ENCODE results near the gene KRTAP17-1.

Gene KRTAP17-1

GRCh38 chr17:41324180-41325075 lies 8.9 kb upstream of the KRTAP17-1 start:
- no peak overlapping the region for H3K9ac ChIP-seq (ENCODE audit: low read depth in 1 of 2, low read length in 2 of 2)
- H3K27ac ChIP-seq (ENCODE audit: low read depth in 2 of 2, low read length in 2 of 2): no peak overlapping the region
- no peaks in the 10 kb centered on the region for H3K27me3 ChIP-seq (ENCODE audit: control insufficient read depth in 2 of 2, insufficient read depth in 2 of 2, low read length in 2 of 2)

GRCh38 chr17:41322903-41323895 lies 7.7 kb upstream of the KRTAP17-1 start:
- no peaks in the 10 kb centered on the region for H3K4me1 ChIP-seq (ENCODE audit: control insufficient read depth in 2 of 2, insufficient read depth in 2 of 2, low read length in 2 of 2)
- H3K9me3 ChIP-seq (ENCODE audit: control insufficient read depth in 2 of 2, low read length in 2 of 2): no peaks in the 10 kb centered on the region
- H3K27ac ChIP-seq (ENCODE audit: low read depth in 2 of 2, low read length in 2 of 2): no peak overlapping the region
- H3K27me3 ChIP-seq (ENCODE audit: control insufficient read depth in 2 of 2, insufficient read depth in 2 of 2, low read length in 2 of 2): no peaks in the 10 kb centered on the region
- H3K36me3 ChIP-seq (ENCODE audit: control insufficient read depth in 2 of 2, insufficient read depth in 2 of 2, low read length in 2 of 2): no peaks in the 10 kb centered on the region
- H3K4me3 ChIP-seq (ENCODE audit: low read length in 2 of 2): no peak overlapping the region
- no peak overlapping the region for H3K9ac ChIP-seq (ENCODE audit: low read depth in 1 of 2, low read length in 2 of 2)

More at GRCh38 chr17:41324180-41325075, 8.9 kb upstream of the KRTAP17-1 start:
- Histone ChIP-seq H3K4me3 (ENCODE audit: low read length in 2 of 2) (no peak overlapping the region), H3K4me1 (ENCODE audit: control insufficient read depth in 2 of 2, insufficient read depth in 2 of 2, low read length in 2 of 2) (no peaks in the 10 kb centered on the region), H3K36me3 (ENCODE audit: control insufficient read depth in 2 of 2, insufficient read depth in 2 of 2, low read length in 2 of 2) (no peaks in the 10 kb centered on the region), H3K9me3 (ENCODE audit: control insufficient read depth in 2 of 2, low read length in 2 of 2) (no peaks in the 10 kb centered on the region)

- no peak overlapping the region for H3K4me3 ChIP-seq (ENCODE audit: low read length in 2 of 2)
- no peak overlapping the region for H3K9ac ChIP-seq (ENCODE audit: low read depth in 1 of 2, low read length in 2 of 2)
- H3K36me3 ChIP-seq (ENCODE audit: control insufficient read depth in 2 of 2, insufficient read depth in 2 of 2, low read length in 2 of 2): no peaks in the 10 kb centered on the region
- no peak overlapping the region for H3K27ac ChIP-seq (ENCODE audit: low read depth in 2 of 2, low read length in 2 of 2)
- no peaks in the 10 kb centered on the region for H3K27me3 ChIP-seq (ENCODE audit: control insufficient read depth in 2 of 2, insufficient read depth in 2 of 2, low read length in 2 of 2)
- no peaks in the 10 kb centered on the region for H3K9me3 ChIP-seq (ENCODE audit: control insufficient read depth in 2 of 2, low read length in 2 of 2)
- no peaks in the 10 kb centered on the region for H3K4me1 ChIP-seq (ENCODE audit: control insufficient read depth in 2 of 2, insufficient read depth in 2 of 2, low read length in 2 of 2)
Measured at GRCh38 chr17:41322094-41322902, 6.8 kb upstream of the KRTAP17-1 start.

- Histone ChIP-seq H3K4me1 (ENCODE audit: control insufficient read depth in 2 of 2, insufficient read depth in 2 of 2, low read length in 2 of 2) (no peaks in the 10 kb centered on the region), H3K27ac (ENCODE audit: low read depth in 2 of 2, low read length in 2 of 2) (no peak overlapping the region), H3K27me3 (ENCODE audit: control insufficient read depth in 2 of 2, insufficient read depth in 2 of 2, low read length in 2 of 2) (peaks cover 0 to 6% of the 10 kb centered on the region in 2 donors), H3K9me3 (ENCODE audit: control insufficient read depth in 2 of 2, low read length in 2 of 2) (no peaks in the 10 kb centered on the region), H3K9ac (ENCODE audit: low read depth in 1 of 2, low read length in 2 of 2) (no peak overlapping the region), H3K4me3 (ENCODE audit: low read length in 2 of 2) (no peak overlapping the region), H3K36me3 (ENCODE audit: control insufficient read depth in 2 of 2, insufficient read depth in 2 of 2, low read length in 2 of 2) (no peaks in the 10 kb centered on the region)
Measured at GRCh38 chr17:41318231-41318630, 2.7 kb upstream of the KRTAP17-1 start.

GRCh38 chr17:41315814-41316445 lies 420 bp upstream of the KRTAP17-1 start:
- Histone ChIP-seq H3K36me3 (ENCODE audit: control insufficient read depth in 2 of 2, insufficient read depth in 2 of 2, low read length in 2 of 2) (no peaks in the 10 kb centered on the region), H3K4me1 (ENCODE audit: control insufficient read depth in 2 of 2, insufficient read depth in 2 of 2, low read length in 2 of 2) (no peaks in the 10 kb centered on the region), H3K9ac (ENCODE audit: low read depth in 1 of 2, low read length in 2 of 2) (no peak overlapping the region), H3K4me3 (ENCODE audit: low read length in 2 of 2) (no peak overlapping the region), H3K9me3 (ENCODE audit: control insufficient read depth in 2 of 2, low read length in 2 of 2) (no peaks in the 10 kb centered on the region), H3K27me3 (ENCODE audit: control insufficient read depth in 2 of 2, insufficient read depth in 2 of 2, low read length in 2 of 2) (peaks cover 2 to 6% of the 10 kb centered on the region in 2 donors), H3K27ac (ENCODE audit: low read depth in 2 of 2, low read length in 2 of 2) (no peak overlapping the region)

GRCh38 chr17:41311111-41311510 lies 4.4 kb downstream of the KRTAP17-1 start:
- no peaks in the 10 kb centered on the region for H3K36me3 ChIP-seq (ENCODE audit: control insufficient read depth in 2 of 2, insufficient read depth in 2 of 2, low read length in 2 of 2)
- no peaks in the 10 kb centered on the region for H3K9me3 ChIP-seq (ENCODE audit: control insufficient read depth in 2 of 2, low read length in 2 of 2)
- no peak overlapping the region for H3K4me3 ChIP-seq (ENCODE audit: low read length in 2 of 2)
- H3K27ac ChIP-seq (ENCODE audit: low read depth in 2 of 2, low read length in 2 of 2): no peak overlapping the region
- peaks cover 2 to 14% of the 10 kb centered on the region in 2 donors for H3K27me3 ChIP-seq (ENCODE audit: control insufficient read depth in 2 of 2, insufficient read depth in 2 of 2, low read length in 2 of 2)
- H3K4me1 ChIP-seq (ENCODE audit: control insufficient read depth in 2 of 2, insufficient read depth in 2 of 2, low read length in 2 of 2): peaks cover 0 to 11% of the 10 kb centered on the region in 2 donors
- H3K9ac ChIP-seq (ENCODE audit: low read depth in 1 of 2, low read length in 2 of 2): no peak overlapping the region

- H3K9ac ChIP-seq (ENCODE audit: low read depth in 1 of 2, low read length in 2 of 2): peak within 1 kb of the TSS in 1 of 2 donors; percentile 32
- H3K27me3 ChIP-seq (ENCODE audit: control insufficient read depth in 2 of 2, insufficient read depth in 2 of 2, low read length in 2 of 2): peaks cover 2 to 9% of the 10 kb centered on the region in 2 donors
- H3K4me1 ChIP-seq (ENCODE audit: control insufficient read depth in 2 of 2, insufficient read depth in 2 of 2, low read length in 2 of 2): peaks cover 0 to 11% of the 10 kb centered on the region in 2 donors
- peak within 1 kb of the TSS in 1 of 2 donors; percentile 35 for H3K4me3 ChIP-seq (ENCODE audit: low read length in 2 of 2)
- no peaks in the 10 kb centered on the region for H3K9me3 ChIP-seq (ENCODE audit: control insufficient read depth in 2 of 2, low read length in 2 of 2)
- H3K36me3 ChIP-seq (ENCODE audit: control insufficient read depth in 2 of 2, insufficient read depth in 2 of 2, low read length in 2 of 2): no peaks in the 10 kb centered on the region
- H3K27ac ChIP-seq (ENCODE audit: low read depth in 2 of 2, low read length in 2 of 2): peak within 1 kb of the TSS; percentile 13 to 69
Measured at GRCh38 chr17:41308918-41309359, 6.6 kb downstream of the KRTAP17-1 start, which contains the start of gene KRTAP16-1. Gene KRTAP16-1, minus strand, starts transcription at chr17:41309309. Its CDS starts 56 bp downstream, at chr17:41309253.

- peaks cover 2 to 8% of the 10 kb centered on the region in 2 donors for H3K27me3 ChIP-seq (ENCODE audit: control insufficient read depth in 2 of 2, insufficient read depth in 2 of 2, low read length in 2 of 2)
Measured at GRCh38 chr17:41308251-41308917, 7.1 kb downstream of the KRTAP17-1 start.

More at GRCh38 chr17:41308251-41308917, 7.1 kb downstream of the KRTAP17-1 start:
- peak overlapping the region in 1 of 2 donors; percentile 35 for H3K4me3 ChIP-seq (ENCODE audit: low read length in 2 of 2)
- H3K4me1 ChIP-seq (ENCODE audit: control insufficient read depth in 2 of 2, insufficient read depth in 2 of 2, low read length in 2 of 2): peaks cover 0 to 11% of the 10 kb centered on the region in 2 donors
- H3K9ac ChIP-seq (ENCODE audit: low read depth in 1 of 2, low read length in 2 of 2): no peak overlapping the region
- no peaks in the 10 kb centered on the region for H3K36me3 ChIP-seq (ENCODE audit: control insufficient read depth in 2 of 2, insufficient read depth in 2 of 2, low read length in 2 of 2)
- H3K27ac ChIP-seq (ENCODE audit: low read depth in 2 of 2, low read length in 2 of 2): peak overlapping the region; percentile 13 to 69
- no peaks in the 10 kb centered on the region for H3K9me3 ChIP-seq (ENCODE audit: control insufficient read depth in 2 of 2, low read length in 2 of 2)
